OCI-LY7 (cell line): ENCODE results near the gene DPH1.

Experiments used
- CTCF ChIP-seq: fragments of 200-600 bp; sonication (generic); conservative IDR thresholded peaks from 2 replicates; pipeline ENCODE4 v1.5.1; 2014; ENCODE audit warnings: mild to moderate bottlenecking, antibody characterized with exemption, low read length, moderate library complexity, mixed read lengths
- EZH2phosphoT487 ChIP-seq: fragments of 200-600 bp; sonication (generic); IDR thresholded peaks from 2 replicates; pipeline ENCODE4 v1.6.1; 2018; ENCODE audit warnings: low read depth, borderline replicate concordance, mild to moderate bottlenecking, mixed run types, antibody characterized with exemption, low read length, moderate library complexity, mixed read lengths

GRCh38 chr17:1989135-1989534 lies 40.8 kb upstream of the DPH1 start:
- TF ChIP-seq CTCF (no peak), EZH2phosphoT487 (no peak)
